ENCODE measurements around the gene PHC2.
"Not testable (repeated sequence)": the region's sequence is repeated elsewhere in the genome, so short reads cannot be mapped to it uniquely, and the experiment has no call there.

Gene PHC2

DNA sequence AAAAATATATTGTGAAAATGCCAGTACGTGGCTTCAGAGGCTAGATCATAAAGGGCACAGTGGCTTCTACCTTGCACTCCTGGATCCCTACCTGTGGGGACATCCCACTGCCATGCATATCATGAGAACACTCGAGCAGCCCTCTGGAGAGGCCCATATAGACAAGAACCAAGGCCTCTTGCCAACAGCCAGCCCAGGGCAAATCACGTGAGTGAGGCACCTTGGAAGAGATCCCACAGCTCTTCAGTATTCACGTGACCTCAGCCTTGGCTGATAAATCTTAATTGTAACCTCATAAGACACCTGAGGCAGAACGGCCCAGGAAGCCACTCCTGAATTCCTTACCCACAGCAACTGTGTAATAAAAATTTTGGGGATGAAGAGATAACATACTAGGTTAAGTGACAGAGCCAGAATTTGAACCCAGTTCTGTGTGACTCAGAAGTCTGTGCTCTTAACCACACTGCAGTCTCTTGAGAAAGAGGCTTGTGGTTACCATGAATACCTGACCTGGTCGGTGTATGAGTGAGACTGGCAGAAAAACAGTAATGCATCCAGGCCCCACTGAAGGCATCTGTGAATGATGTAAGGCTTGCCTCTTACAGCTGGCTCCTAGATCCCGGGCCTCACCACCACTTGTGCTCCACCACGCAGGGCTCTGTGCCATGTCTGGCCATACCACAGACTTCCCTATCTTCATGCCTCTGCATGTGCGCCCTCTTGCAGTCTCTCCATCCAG, 103.1 kb downstream of the PHC2 start:
- DNase-seq, result no peak

GRCh38 chr1:33326785-33327184, 104.1 kb downstream of the PHC2 start:
- DNase-seq, result no peak

GRCh38 chr1:33324677-33325575, 106.0 kb downstream of the PHC2 start:
- DNase-seq, result no peak

GRCh38 chr1:33323663-33324477, 107.0 kb downstream of the PHC2 start:
- DNase-seq, result no peak

DNA sequence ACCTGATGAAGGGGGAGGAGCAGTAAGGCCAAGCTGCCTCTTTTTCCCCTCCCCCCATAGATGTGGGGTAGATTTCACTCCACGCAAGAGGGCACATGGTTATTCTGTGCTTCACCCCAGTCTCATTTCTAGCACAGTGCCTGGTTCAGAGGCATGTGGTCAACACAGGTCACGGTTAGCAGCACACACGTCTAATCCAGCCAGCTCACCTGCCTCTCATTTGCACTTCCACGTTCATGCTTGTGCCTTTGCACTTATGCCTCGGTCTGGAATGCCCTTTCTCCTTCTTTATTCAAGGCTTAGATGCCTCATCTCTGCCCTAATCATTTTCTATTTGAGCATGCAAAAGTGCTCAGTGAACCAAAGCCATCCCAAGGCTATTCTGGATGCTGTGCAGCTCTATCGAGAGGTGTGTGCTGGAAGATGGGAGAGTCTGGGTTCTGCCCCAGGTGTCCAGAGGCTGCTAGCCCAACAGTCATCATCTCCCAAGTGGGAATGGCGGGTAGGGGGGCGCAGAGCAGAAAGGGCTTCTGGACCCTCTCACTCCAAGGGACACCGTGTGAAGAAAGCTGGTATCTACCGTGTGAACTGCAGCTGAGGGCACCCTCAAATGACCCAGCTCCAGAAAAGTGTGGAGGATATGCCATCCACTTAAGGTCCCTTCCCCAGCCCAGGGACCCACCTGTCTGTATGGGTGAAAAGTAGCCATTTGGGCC, 107.9 kb downstream of the PHC2 start:
- DNase-seq, result no peak

GRCh38 chr1:33322109-33322508, 108.8 kb downstream of the PHC2 start:
- DNase-seq, result no peak

DNA sequence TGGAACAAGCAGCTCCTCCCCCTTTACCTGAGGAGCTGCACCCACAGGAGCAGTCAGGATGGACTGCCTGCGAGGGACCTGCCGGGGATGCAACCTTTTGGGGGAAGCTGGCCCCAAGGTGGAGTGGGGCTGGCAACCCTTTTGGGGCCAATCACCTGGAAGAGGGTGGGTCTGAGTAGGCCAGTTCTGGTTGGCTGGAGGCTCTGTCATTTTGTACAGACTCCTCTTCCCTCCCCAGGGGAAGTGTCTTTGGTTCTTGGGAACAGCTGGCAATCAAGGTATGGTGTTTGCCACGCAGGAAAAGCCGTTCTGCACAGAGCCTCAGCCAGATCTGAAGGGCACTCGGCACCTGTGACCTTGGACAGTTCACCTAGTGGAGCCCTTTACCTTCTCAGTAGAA, 109.7 kb downstream of the PHC2 start:
- no peak for DNase-seq

GRCh38 chr1:33320619-33321165, 110.2 kb downstream of the PHC2 start, which contains the start of gene A3GALT2:
TSS of gene A3GALT2 (minus strand) at chr1:33321098. CDS start at chr1:33321098, 0 bp downstream.
- DNase-seq, result no peak

GRCh38 chr1:33319949-33320618, 110.8 kb downstream of the PHC2 start:
- DNase-seq, result no peak

DNA sequence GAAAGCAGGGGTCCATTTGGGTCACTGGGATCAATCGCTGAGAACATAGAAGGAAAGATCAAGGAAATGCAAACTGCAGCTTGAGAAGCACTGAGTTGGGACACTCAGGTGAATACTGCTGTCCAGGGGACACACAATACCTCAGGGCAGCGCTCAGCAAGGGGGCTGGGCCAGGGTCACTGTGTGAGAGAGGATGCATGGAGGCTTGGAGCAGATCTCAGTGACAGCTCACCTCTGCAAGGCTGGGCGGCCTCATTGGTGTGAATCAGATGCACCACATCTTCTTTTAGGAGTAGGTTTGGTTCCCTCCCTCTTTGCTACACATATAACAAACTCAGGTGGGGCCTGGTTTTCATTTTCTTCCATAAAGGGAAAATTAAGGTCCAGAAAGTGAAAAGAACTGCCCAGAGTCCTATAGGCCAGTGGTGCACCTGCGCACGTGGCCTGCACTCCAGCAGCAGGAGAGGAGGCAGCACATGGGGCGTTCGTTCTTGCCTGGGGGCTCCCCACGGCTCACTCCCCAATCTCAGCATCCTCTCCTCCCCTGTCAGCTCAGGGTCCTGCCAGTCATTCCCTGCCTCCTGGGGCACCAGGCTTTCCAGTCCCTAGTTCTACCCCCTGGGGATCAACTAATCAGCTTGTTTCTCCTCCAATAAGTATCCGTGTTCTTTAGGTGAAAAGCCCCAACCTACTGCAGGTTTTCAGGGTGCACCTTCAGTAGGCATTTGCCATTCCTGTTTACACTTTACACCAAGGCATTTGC, 111.5 kb downstream of the PHC2 start:
- no peak for DNase-seq

DNA sequence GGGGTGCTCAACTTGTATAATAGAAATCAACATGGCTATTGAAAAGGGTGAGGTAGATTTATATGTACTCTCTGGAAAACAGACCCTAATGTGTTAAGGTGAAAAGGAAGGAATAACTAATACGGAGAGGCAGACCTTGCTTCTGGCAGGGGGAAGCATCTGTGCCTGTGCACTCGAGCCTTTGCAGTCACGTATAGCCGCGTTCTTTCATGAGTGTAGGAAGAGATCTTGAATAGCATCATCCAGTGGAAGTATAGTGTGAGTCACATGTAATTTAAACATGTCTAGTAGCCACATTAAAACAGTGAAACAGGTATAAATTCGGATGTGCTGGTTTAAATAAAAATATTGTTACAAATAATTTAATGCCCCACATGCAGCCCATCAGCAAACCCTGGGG, 112.9 kb downstream of the PHC2 start:
- no peak for DNase-seq

DNA sequence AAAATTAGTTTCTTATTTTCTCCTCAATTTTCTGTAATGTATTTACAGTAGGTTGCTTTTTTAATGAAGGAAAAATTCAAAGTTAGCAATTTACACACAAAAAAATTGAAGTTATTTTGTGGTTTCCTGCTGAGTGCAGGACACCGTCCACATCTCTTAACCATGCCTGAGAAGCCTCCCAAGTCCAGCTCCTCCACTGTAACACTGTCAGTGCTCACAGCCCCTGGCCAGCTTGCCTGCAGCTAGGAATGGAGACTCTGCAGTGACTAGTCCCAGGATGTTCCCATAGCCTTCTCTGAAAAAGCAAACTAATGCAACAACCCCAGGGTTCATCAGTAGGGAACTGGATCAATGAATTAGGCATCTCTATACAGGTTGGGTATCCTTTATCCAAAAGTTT, 113.5 kb downstream of the PHC2 start:
- DNase-seq, result no peak

GRCh38 chr1:33316601-33317000, 114.3 kb downstream of the PHC2 start:
- DNase-seq, result no peak

- DNase-seq, result no peak
Measured at GRCh38 chr1:33314416-33314815, 116.5 kb downstream of the PHC2 start.

DNA sequence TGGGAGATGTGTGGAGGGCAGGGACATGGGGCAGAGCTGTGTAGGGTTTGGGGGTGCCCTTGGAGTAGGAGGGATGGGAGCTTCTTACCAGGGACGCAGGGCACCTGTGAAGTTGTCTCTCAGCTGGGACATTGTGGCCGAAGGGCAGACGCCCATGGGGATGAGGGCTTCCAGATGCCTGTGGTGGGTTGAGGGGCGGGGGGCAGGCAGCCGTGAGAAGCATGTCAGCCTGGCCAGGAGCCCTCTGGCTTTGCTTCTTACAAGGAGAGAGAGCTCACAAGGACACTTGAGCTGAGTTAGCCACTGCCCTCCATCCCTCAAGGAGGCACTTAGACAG, 118.5 kb downstream of the PHC2 start:
- no peak for DNase-seq

- DNase-seq, result no peak
Measured at GRCh38 chr1:33311706-33312412, 119.0 kb downstream of the PHC2 start.

- no peak for DNase-seq
Measured at GRCh38 chr1:33310702-33311101, 120.2 kb downstream of the PHC2 start.

GRCh38 chr1:33309351-33309750, 121.5 kb downstream of the PHC2 start:
- DNase-seq, result not testable (repeated sequence)

DNA sequence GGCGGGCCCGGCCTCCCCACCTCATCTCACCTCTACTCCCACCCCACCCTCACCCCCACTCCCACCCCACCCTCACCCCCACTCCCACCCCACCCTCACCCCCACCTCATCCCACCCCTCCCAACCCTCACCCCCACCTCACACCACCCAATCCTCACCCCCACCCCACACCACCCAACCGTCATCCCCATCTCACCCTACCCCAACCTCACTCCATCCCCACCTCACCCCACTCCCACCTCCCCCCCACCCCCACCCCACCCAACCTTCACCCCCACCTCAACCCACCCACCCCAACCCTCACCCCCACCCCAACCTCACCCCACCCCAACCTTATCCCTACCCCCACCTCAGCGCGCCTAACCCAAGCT, 123.4 kb downstream of the PHC2 start:
- no peak for DNase-seq
